SK-N-SH (cell line): ENCODE measurements around the gene APBB3. TPM values are rescaled to one million over a fixed set of nuclear protein-coding genes. Genes with fewer than 3 reads are reported as not detected.

Experiments used
- CTCF ChIA-PET: fragments of 300-600, 350-600 bp; formaldehyde crosslinking; extraction: SDS; loops from one replicate; lab custom pipeline; 2021; lab: Yijun Ruan, JAX
- POLR2A ChIA-PET: fragments of 350-600 bp; sonication (Branson Sonifier 250); formaldehyde crosslinking; extraction: SDS; loops from one replicate; lab custom pipeline; 2020; ENCODE audit warnings: antibody characterized with exemption, inconsistent platforms; lab: Yijun Ruan, JAX
- DNase-seq: peaks from one replicate; pipeline ENCODE4 v3.0.0; 2012
- H2AFZ ChIP-seq: fragments of 200-600 bp; sonication (generic); 2 replicates; pipeline ENCODE4 v1.8.1; 2016; ENCODE audit warnings: antibody characterized with exemption, mild to moderate bottlenecking, low read depth
- H3F3A ChIP-seq: fragments of 200-600 bp; sonication (generic); replicated peaks from 2 replicates; pipeline ENCODE3; 2016; ENCODE audit warnings: antibody characterized with exemption, mild to moderate bottlenecking; ENCODE audit not compliant: insufficient read depth
- H3K27ac ChIP-seq, 2 experiments: fragments of 200-500 bp in 1 of 2; fragments of 200-600 bp in 1 of 2; sonication (Bioruptor generic) in 1 of 2; sonication (generic), shearing (Covaris generic) in 1 of 2; 2 replicates each; pipeline versions ENCODE4 v1.5.1 to v1.6.1; 2014 to 2016; ENCODE audit warnings: low read depth in 2 of 2, inconsistent platforms in 1 of 2, low read length in 1 of 2, mild to moderate bottlenecking in 1 of 2, mixed read lengths in 1 of 2
- H3K27me3 ChIP-seq: fragments of 200-600 bp; sonication (generic), shearing (Covaris generic); 2 replicates; pipeline ENCODE4 v1.6.1; 2016; ENCODE audit warnings: mixed run types; ENCODE audit not compliant: insufficient read depth
- H3K36me3 ChIP-seq, 2 experiments: fragments of 200-500 bp in 1 of 2; fragments of 200-600 bp in 1 of 2; sonication (Bioruptor generic) in 1 of 2; sonication (generic) in 1 of 2; replicated peaks in 1 of 2; 2 replicates each; pipeline versions ENCODE3 to v1.5.1; 2014 to 2016; ENCODE audit warnings: low read length in 1 of 2, mild to moderate bottlenecking in 1 of 2; ENCODE audit not compliant: insufficient read depth in 2 of 2, control insufficient read depth in 1 of 2
- H3K4me1 ChIP-seq, 2 experiments: fragments of 200-500 bp in 1 of 2; fragments of 200-600 bp in 1 of 2; sonication (Bioruptor generic) in 1 of 2; sonication (generic), shearing (Covaris generic) in 1 of 2; 2 replicates each; pipeline versions ENCODE4 v1.5.1 to v1.6.1; 2014 to 2016; ENCODE audit warnings: low read depth in 1 of 2, low read length in 1 of 2, mixed run types in 1 of 2; ENCODE audit not compliant: insufficient read depth in 2 of 2, control insufficient read depth in 1 of 2
- H3K4me2 ChIP-seq: fragments of 200-600 bp; sonication (generic), shearing (Covaris generic); 2 replicates; pipeline ENCODE4 v1.6.1; 2017; ENCODE audit warnings: mixed run types
- H3K4me3 ChIP-seq, 2 experiments: fragments of 200-500 bp in 1 of 2; fragments of 200-600 bp in 1 of 2; sonication (Bioruptor generic) in 1 of 2; sonication (generic), shearing (Covaris generic) in 1 of 2; 2 replicates each; pipeline versions ENCODE4 v1.5.1 to v1.8.1; 2014 to 2016; ENCODE audit warnings: low read depth in 2 of 2, inconsistent platforms in 1 of 2, low read length in 1 of 2, mild to moderate bottlenecking in 1 of 2, mixed read lengths in 1 of 2, moderate library complexity in 1 of 2
- H3K79me2 ChIP-seq: fragments of 200-600 bp; sonication (generic); 2 replicates; pipeline ENCODE4 v1.8.1; 2017; ENCODE audit warnings: mild to moderate bottlenecking; ENCODE audit not compliant: insufficient read depth
- H3K9ac ChIP-seq: fragments of 200-600 bp; sonication (generic); 2 replicates; pipeline ENCODE4 v1.6.1; 2017; ENCODE audit warnings: mixed run types
- H3K9me2 ChIP-seq: fragments of 200-600 bp; sonication (generic); 2 replicates; pipeline ENCODE4 v1.6.1; 2017; ENCODE audit warnings: mixed run types
- H3K9me3 ChIP-seq: fragments of 200-600 bp; sonication (generic); 2 replicates; pipeline ENCODE4 v1.6.1; 2017; ENCODE audit warnings: mixed run types, mild to moderate bottlenecking, moderate library complexity
- H4K20me1 ChIP-seq: fragments of 200-600 bp; sonication (generic); 2 replicates; pipeline ENCODE4 v1.6.1; 2017; ENCODE audit warnings: mild to moderate bottlenecking, mixed run types; ENCODE audit not compliant: insufficient read depth
- CHD2 ChIP-seq: fragments of 150-350 bp; IDR thresholded peaks from 2 replicates; pipeline ENCODE4 v1.6.1; 2018; ENCODE audit warnings: low read length; ENCODE audit not compliant: partially characterized antibody
- EP300 ChIP-seq, 2 experiments: IDR thresholded peaks; 2 replicates each; pipeline versions ENCODE4 v1.4.0 to v1.6.1; 2012; ENCODE audit warnings: borderline replicate concordance in 1 of 2, low read depth in 1 of 2, low read length in 1 of 2
- FOXM1 ChIP-seq: IDR thresholded peaks from 2 replicates; pipeline ENCODE4 v1.4.0; 2012; ENCODE audit warnings: low read depth, mild to moderate bottlenecking
- IRF3 ChIP-seq: fragments of 150-350 bp; IDR thresholded peaks from 2 replicates; pipeline ENCODE4 v1.6.1; 2016; ENCODE audit warnings: mild to moderate bottlenecking, low read depth, low read length
- MAX ChIP-seq: IDR thresholded peaks from 2 replicates; pipeline ENCODE4 v1.4.0; 2012; ENCODE audit warnings: low read depth
- MEF2A ChIP-seq: IDR thresholded peaks from 2 replicates; pipeline ENCODE4 v1.4.0; 2012; ENCODE audit warnings: low read depth, borderline replicate concordance
- MXI1 ChIP-seq: IDR thresholded peaks from 2 replicates; pipeline ENCODE4 v1.6.1; 2012; ENCODE audit warnings: mild to moderate bottlenecking, low read depth, low read length, improper control_type of control experiment
- NFIC ChIP-seq: IDR thresholded peaks from 2 replicates; pipeline ENCODE4 v1.4.0; 2012; ENCODE audit warnings: borderline replicate concordance
- NRF1 ChIP-seq: IDR thresholded peaks from 2 replicates; pipeline ENCODE4 v1.6.1; 2012; ENCODE audit warnings: low read depth, mild to moderate bottlenecking, low read length
- POLR2AphosphoS5 ChIP-seq: IDR thresholded peaks from 2 replicates; pipeline ENCODE4 v1.6.1; 2012; ENCODE audit warnings: low read depth, low read length
- RAD21 ChIP-seq: IDR thresholded peaks from 2 replicates; pipeline ENCODE4 v1.6.1; 2012; ENCODE audit warnings: mild to moderate bottlenecking, low read length
- RCOR1 ChIP-seq: fragments of 150-350 bp; IDR thresholded peaks from 2 replicates; pipeline ENCODE4 v1.6.1; 2017; ENCODE audit warnings: antibody characterized with exemption, low read length
- SMC3 ChIP-seq: IDR thresholded peaks from 2 replicates; pipeline ENCODE4 v1.6.1; 2012; ENCODE audit warnings: low read depth, low read length, improper control_type of control experiment
- USF1 ChIP-seq: IDR thresholded peaks from 2 replicates; pipeline ENCODE4 v1.4.0; 2012; ENCODE audit warnings: low read depth, borderline replicate concordance
- USF2 ChIP-seq: fragments of 150-350 bp; IDR thresholded peaks from 2 replicates; pipeline ENCODE4 v1.6.1; 2017; ENCODE audit warnings: antibody characterized with exemption, low read length, low read depth, borderline replicate concordance
- WGBS: methylation state at CpG from one replicate; pipeline ENCODE4 v1.1.6; 2017; ENCODE audit warnings: low lambda C conversion rate; 5-methylcytosine and 5-hydroxymethylcytosine counted together
- polyA plus RNA-seq, 3 experiments: library from polyadenylated mRNA; depleted of rRNA; stranded (reverse); fragments of >200 nt; gene quantifications; 2 replicates each; pipeline ENCODE4 v1.2.3, GENCODE V29; 2012

Gene APBB3
- polyA plus RNA-seq, 1 of the 3 experiments (the other 2 are of a cell fraction): 36.0 TPM

GRCh38 chr5:140550147-140551079 lies 14.0 kb downstream of the APBB3 start:
- no peak for DNase-seq
- H3K36me3 ChIP-seq: peaks cover 21 to 43% of the 10 kb centered on the region in 2 experiments
- peaks cover 46% of the 10 kb centered on the region for H3K79me2 ChIP-seq
- H3K9me2 ChIP-seq: no peaks in the 10 kb centered on the region
- H3K27ac ChIP-seq: peak overlapping the region; percentile 32 to 87; a peak in 3 of 4 replicates
- H3K27me3 ChIP-seq: no peaks in the 10 kb centered on the region
- peaks cover 15 to 49% of the 10 kb centered on the region in 2 experiments for H3K4me1 ChIP-seq
- no peak overlapping the region for H3K4me3 ChIP-seq
- H4K20me1 ChIP-seq: peaks cover 4% of the 10 kb centered on the region
- H3K9ac ChIP-seq: no peak overlapping the region
- ChIA-PET POLR2A (interaction anchor here (1.1 to 1.7 kb wide), 2 partner anchors 20 to 97 kb away, joined by 3 to 6 read pairs; partner anchors contain the start of genes IK and NDUFA2), CTCF (no interaction called here)
- H3F3A ChIP-seq: peaks cover 55% of the 10 kb centered on the region
- 92% methylated on average over 7 of the region's 11 CpGs for WGBS
- no peak overlapping the region for H2AFZ ChIP-seq
- TF ChIP-seq SMC3 (no peak), FOXM1 (no peak), USF2 (no peak), MAX (no peak), USF1 (no peak)
- H3K4me2 ChIP-seq: no peak overlapping the region
- no peaks in the 10 kb centered on the region for H3K9me3 ChIP-seq

- Histone ChIP-seq H3F3A (peaks cover 54% of the 10 kb centered on the region), H3K27ac (peak overlapping the region; percentile 32 to 87; a peak in 3 of 4 replicates), H4K20me1 (peaks cover 4% of the 10 kb centered on the region), H2AFZ (no peak overlapping the region), H3K4me2 (no peak overlapping the region), H3K4me3 (no peak overlapping the region), H3K36me3 (peaks cover 28 to 46% of the 10 kb centered on the region in 2 experiments), H3K9me2 (no peaks in the 10 kb centered on the region), H3K9ac (no peak overlapping the region), H3K9me3 (no peaks in the 10 kb centered on the region), H3K79me2 (peaks cover 39% of the 10 kb centered on the region), H3K27me3 (no peaks in the 10 kb centered on the region), H3K4me1 (peaks cover 14 to 46% of the 10 kb centered on the region in 2 experiments; a peak in 3 of 4 replicates)
- ChIA-PET CTCF (interaction anchor here (1.4 kb wide), 1 partner anchor 15 kb away, joined by 3 read pairs; no protein-coding TSS in a partner anchor), POLR2A (interaction anchor here (0.6 to 3.1 kb wide), 6 partner anchors 8 to 98 kb away, joined by 3 to 21 read pairs (median 5); partner anchors contain the start of genes APBB3, IK, NDUFA2 and SLC35A4)
- 39% methylated on average over 2 of the region's 3 CpGs for WGBS
- TF ChIP-seq EP300 (IDR thresholded peaks at IDR 0.05; ENCODE audit: borderline replicate concordance in 1 of 2, low read depth in 1 of 2, low read length in 1 of 2): 0 out of 4 replicates have a peak, but pooled peaks of 1 of the 2 experiments have one; percentile 5
- TF ChIP-seq RCOR1: peak; percentile 40
- TF ChIP-seq NRF1: no peak
- peak; percentile 33; the same call in 1 of the 2 replicates for TF ChIP-seq POLR2AphosphoS5
- peak; percentile 10; the same call in 1 of the 2 replicates for TF ChIP-seq NFIC
- TF ChIP-seq MEF2A: no peak
- peak; percentile 13 for TF ChIP-seq CHD2
- 0 out of 2 replicates have a peak, but pooled peaks have one; percentile 1 for TF ChIP-seq RAD21
- no peak for TF ChIP-seq SMC3
- TF ChIP-seq MXI1: peak; percentile 76; the same call in 1 of the 2 replicates
- TF ChIP-seq IRF3: no peak
- peak; percentile 71 for DNase-seq
Measured at GRCh38 chr5:140549237-140550144, 14.9 kb downstream of the APBB3 start.
